ENCODE data around the gene MORN3. TPM values are rescaled to one million over a fixed set of nuclear protein-coding genes. Genes with fewer than 3 reads are reported as not detected.

The MORN3 gene
- total and polyA plus RNA-seq, 9 of the 15 experiments (the other 6 are each of a cell fraction or from before 2014, with no cell fraction given) = 0.09 to 0.27 (median 0.20) TPM

DNA sequence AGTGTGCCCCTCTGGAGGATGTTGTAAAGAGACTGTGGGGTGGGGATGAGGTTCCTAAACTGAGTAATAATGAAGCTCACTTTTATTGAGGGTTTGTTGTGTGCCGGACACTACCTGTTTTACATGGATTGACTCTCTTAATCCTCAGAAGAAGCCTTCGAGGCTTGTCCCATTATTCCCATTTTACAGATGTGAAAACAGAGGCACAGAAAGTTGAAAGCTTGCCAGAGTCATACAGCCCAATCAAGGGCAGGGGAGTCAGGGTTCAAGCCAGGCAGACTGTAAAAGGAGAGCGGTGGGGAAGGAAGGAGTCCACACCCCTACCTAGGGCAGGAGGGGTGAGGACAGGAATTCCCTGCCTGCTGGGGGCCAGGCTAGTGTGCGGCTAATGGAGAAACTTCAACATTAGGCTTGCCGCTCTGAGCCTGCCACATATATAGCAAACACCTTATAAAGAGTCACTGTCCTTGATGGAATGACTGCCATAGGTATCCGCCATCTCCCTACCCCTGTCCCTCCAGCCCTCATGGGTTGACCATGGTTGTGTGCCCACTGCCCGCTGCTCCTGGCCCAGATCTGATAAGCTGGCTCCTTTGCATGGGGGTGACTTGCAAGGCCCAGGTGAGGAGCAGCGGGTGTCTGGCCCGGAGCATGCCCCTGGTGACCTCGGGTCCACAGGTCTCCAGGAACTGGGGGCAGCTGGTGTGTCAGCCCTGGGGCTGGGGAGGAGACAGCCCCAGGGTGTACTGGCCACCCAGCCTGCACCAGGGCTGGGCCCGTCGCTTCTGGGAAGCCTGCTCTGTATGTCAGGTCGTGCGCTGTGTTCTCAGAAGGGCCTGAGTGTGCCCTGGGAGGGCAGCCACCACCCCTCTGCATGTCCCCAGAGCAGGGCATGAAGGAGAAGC lies 30.9 kb downstream of the MORN3 start (continued):
- TF ChIP-seq POLR2G (IDR thresholded peaks at IDR 0.05; ENCODE audit: low read depth, low read length) = peak; percentile 56
- no peak for TF ChIP-seq CREB1 (IDR thresholded peaks at IDR 0.05)
- no peak for TF ChIP-seq CREB1 (CRISPR knock-in tag; IDR thresholded peaks at IDR 0.05)
- TF ChIP-seq KLF13 (tag; IDR thresholded peaks at IDR 0.05; ENCODE audit: borderline replicate concordance, low read depth) = no peak
- peak; percentile 87 for TF ChIP-seq RBM25 (IDR thresholded peaks at IDR 0.05; ENCODE audit: low read depth, low read length, severe bottlenecking)
- TF ChIP-seq BCOR (IDR thresholded peaks at IDR 0.05) = peak; percentile 93
- no peak for TF ChIP-seq GMEB1 (CRISPR knock-in tag; IDR thresholded peaks at IDR 0.05)
- peak; percentile 54 to 81 for TF ChIP-seq KDM1A (IDR thresholded peaks at IDR 0.05)
- peak; percentile 90 for TF ChIP-seq CHD4 (IDR thresholded peaks at IDR 0.05; ENCODE audit: insufficient read depth, insufficient replicate concordance, low read depth, low read length, poor library complexity, severe bottlenecking)
- TF ChIP-seq ADNP (tag; IDR thresholded peaks at IDR 0.05) = peak; percentile 82
- TF ChIP-seq RHOXF2B (CRISPR knock-in tag; conservative IDR thresholded peaks at IDR 0.05) = no peak
- TF ChIP-seq ATF1 (CRISPR knock-in tag; IDR thresholded peaks at IDR 0.05) = no peak
- TF ChIP-seq ATF1 (tag; IDR thresholded peaks at IDR 0.05) = no peak
